H1 (cell line): ENCODE results near the gene NOL9.

Source experiments
- EZH2 ChIP-seq: fragments of 200-600 bp; sonication (generic); IDR thresholded peaks from 2 replicates; pipeline ENCODE4 v1.7.1; 2012; ENCODE audit warnings: low read depth, mild to moderate bottlenecking, moderate library complexity, low read length, inconsistent platforms; ENCODE audit not compliant: severe bottlenecking
- GABPA ChIP-seq: IDR thresholded peaks from 2 replicates; pipeline ENCODE4 v1.6.1; 2011; ENCODE audit warnings: mild to moderate bottlenecking, low read length, moderate library complexity, borderline replicate concordance; ENCODE audit not compliant: insufficient read depth
- JUND ChIP-seq: IDR thresholded peaks from 2 replicates; pipeline ENCODE4 v1.6.1; 2011; ENCODE audit warnings: mild to moderate bottlenecking, improper control_type of control experiment, low read length
- MAFK ChIP-seq: IDR thresholded peaks from 2 replicates; pipeline ENCODE4 v1.6.1; 2012; ENCODE audit warnings: low read depth, mild to moderate bottlenecking, improper control_type of control experiment, low read length
- POLR2AphosphoS5 ChIP-seq: IDR thresholded peaks from 2 replicates; pipeline ENCODE4 v1.6.1; 2011; ENCODE audit warnings: low read depth, low read length
- TBP ChIP-seq: IDR thresholded peaks from 2 replicates; pipeline ENCODE4 v1.6.1; 2011; ENCODE audit warnings: low read depth, low read length, improper control_type of control experiment

- no peak for TF ChIP-seq POLR2AphosphoS5
- no peak for TF ChIP-seq EZH2
- no peak for TF ChIP-seq JUND
- no peak for TF ChIP-seq TBP
- TF ChIP-seq GABPA = no peak
- no peak for TF ChIP-seq MAFK
Measured at GRCh38 chr1:6590046-6590445, 35.7 kb upstream of the NOL9 start.
